Glomerular visceral epithelial cell (primary cell): ENCODE results near the gene TNK1.

Experiments used
- DNase-seq: peaks from one replicate; pipeline ENCODE4 v3.0.0-alpha.2; 2016; ENCODE audit errors: extremely low spot score

TNK1 gene

GRCh38 chr17:7435676-7436555 lies 55.0 kb downstream of the TNK1 start:
- DNase-seq = peak; percentile 60

GRCh38 chr17:7436556-7437368 lies 55.9 kb downstream of the TNK1 start:
- DNase-seq = peak; percentile 86

- DNase-seq = no peak
Measured at GRCh38 chr17:7437369-7437863, 56.5 kb downstream of the TNK1 start.

- no peak for DNase-seq
Measured at GRCh38 chr17:7437950-7438614, 57.2 kb downstream of the TNK1 start.

- DNase-seq = no peak
Measured at GRCh38 chr17:7438656-7439460, 58.0 kb downstream of the TNK1 start.
